Neural cell (in vitro differentiated cells): Measurements from ENCODE around the gene TLE1.

Experiments used
- CTCF ChIP-seq: fragments of 450-650 bp; IDR thresholded peaks from 2 replicates; pipeline ENCODE4 v1.5.1; 2014; ENCODE audit warnings: antibody characterized with exemption, mild to moderate bottlenecking, moderate library complexity; ENCODE audit not compliant: poor library complexity, severe bottlenecking
- EP300 ChIP-seq: fragments of 450-650 bp; conservative IDR thresholded peaks from 2 replicates; pipeline ENCODE4 v1.6.1; 2014; ENCODE audit warnings: antibody characterized with exemption, mild to moderate bottlenecking, moderate library complexity; ENCODE audit not compliant: poor library complexity, severe bottlenecking
- EZH2 ChIP-seq: fragments of 200-600, 300-800 bp; shearing (Covaris generic), sonication (generic); IDR thresholded peaks from 2 replicates; pipeline ENCODE4 v1.6.1; 2014; ENCODE audit warnings: antibody characterized with exemption, low read length, borderline replicate concordance, mild to moderate bottlenecking; ENCODE audit not compliant: insufficient read depth, poor library complexity, severe bottlenecking
- RAD21 ChIP-seq: fragments of 450-650 bp; conservative IDR thresholded peaks from 2 replicates; pipeline ENCODE4 v1.6.1; 2014; ENCODE audit warnings: antibody characterized with exemption, mild to moderate bottlenecking, moderate library complexity

- TF ChIP-seq CTCF (no peak), EP300 (no peak), EZH2 (no peak), RAD21 (no peak)
Measured at GRCh38 chr9:81656004-81656403, 33.3 kb downstream of the TLE1 start.
